ENCODE measurements around the gene KCNE4.
A peak's percentile ranks its signal among the peaks of the same experiment; 100 is the strongest.

Gene KCNE4

DNA sequence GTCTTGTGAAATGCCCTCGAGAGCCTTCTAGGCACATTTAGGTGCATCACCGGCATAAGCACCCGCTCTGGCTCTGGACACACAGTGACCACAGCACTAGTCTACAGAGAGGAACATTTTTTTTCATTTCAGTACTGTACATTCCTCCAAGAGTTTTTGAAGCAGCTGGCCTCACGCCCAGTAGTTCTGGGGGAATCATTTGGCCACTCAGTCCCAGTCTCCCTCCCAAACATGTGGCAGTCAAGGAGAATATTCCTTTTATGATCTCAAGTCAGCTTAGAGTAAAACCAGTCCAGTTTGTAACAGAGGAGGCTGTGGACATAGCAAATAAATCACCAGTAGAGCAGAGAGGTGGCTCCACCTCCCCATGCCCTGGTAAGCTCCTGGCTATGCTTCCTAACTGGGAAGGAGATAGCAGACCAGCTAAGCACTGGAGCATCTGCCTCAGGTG is 48.1 kb downstream of the KCNE4 start:
- H3K27me3 ChIP-seq (ENCODE audit: control insufficient read depth, low read length) = 0 out of 2 replicates have a peak, but pooled peaks cover 3% of the 10 kb centered on the region
- H3K79me2 ChIP-seq (ENCODE audit: control insufficient read depth, low read length) = no peaks in the 10 kb centered on the region
- no peak overlapping the region for H3K27ac ChIP-seq (ENCODE audit: low read depth, low read length)
- H3K36me3 ChIP-seq (ENCODE audit: control insufficient read depth, low read length) = no peaks in the 10 kb centered on the region
- H3K4me3 ChIP-seq (ENCODE audit: low read length) = no peak overlapping the region
- peaks cover 2% of the 10 kb centered on the region; the same call in 1 of the 2 replicates for H3K4me1 ChIP-seq (ENCODE audit: control insufficient read depth, low read length)
- H4K20me1 ChIP-seq (ENCODE audit: control insufficient read depth, insufficient read depth, low read depth, low read length) = no peaks in the 10 kb centered on the region
- H3K9me3 ChIP-seq (ENCODE audit: control insufficient read depth, insufficient read depth, low read length) = no peaks in the 10 kb centered on the region
- H3K9me2 ChIP-seq (replicated peaks; ENCODE audit: control insufficient read depth, low read length) = no peaks in the 10 kb centered on the region
- no peaks in the 10 kb centered on the region for H3F3A ChIP-seq (ENCODE audit: control insufficient read depth, insufficient read depth)
- H3K4me2 ChIP-seq (ENCODE audit: low read length) = no peak overlapping the region
- no peak for TF ChIP-seq EZH2phosphoT487 (IDR thresholded peaks at IDR 0.05; ENCODE audit: borderline replicate concordance, low read length)
- TF ChIP-seq, protein P1, sequence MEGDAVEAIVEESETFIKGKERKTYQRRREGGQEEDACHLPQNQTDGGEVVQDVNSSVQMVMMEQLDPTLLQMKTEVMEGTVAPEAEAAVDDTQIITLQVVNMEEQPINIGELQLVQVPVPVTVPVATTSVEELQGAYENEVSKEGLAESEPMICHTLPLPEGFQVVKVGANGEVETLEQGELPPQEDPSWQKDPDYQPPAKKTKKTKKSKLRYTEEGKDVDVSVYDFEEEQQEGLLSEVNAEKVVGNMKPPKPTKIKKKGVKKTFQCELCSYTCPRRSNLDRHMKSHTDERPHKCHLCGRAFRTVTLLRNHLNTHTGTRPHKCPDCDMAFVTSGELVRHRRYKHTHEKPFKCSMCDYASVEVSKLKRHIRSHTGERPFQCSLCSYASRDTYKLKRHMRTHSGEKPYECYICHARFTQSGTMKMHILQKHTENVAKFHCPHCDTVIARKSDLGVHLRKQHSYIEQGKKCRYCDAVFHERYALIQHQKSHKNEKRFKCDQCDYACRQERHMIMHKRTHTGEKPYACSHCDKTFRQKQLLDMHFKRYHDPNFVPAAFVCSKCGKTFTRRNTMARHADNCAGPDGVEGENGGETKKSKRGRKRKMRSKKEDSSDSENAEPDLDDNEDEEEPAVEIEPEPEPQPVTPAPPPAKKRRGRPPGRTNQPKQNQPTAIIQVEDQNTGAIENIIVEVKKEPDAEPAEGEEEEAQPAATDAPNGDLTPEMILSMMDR (IDR thresholded peaks at IDR 0.05; ENCODE audit: low read depth, low read length, poor library complexity, severe bottlenecking) = no peak

DNA sequence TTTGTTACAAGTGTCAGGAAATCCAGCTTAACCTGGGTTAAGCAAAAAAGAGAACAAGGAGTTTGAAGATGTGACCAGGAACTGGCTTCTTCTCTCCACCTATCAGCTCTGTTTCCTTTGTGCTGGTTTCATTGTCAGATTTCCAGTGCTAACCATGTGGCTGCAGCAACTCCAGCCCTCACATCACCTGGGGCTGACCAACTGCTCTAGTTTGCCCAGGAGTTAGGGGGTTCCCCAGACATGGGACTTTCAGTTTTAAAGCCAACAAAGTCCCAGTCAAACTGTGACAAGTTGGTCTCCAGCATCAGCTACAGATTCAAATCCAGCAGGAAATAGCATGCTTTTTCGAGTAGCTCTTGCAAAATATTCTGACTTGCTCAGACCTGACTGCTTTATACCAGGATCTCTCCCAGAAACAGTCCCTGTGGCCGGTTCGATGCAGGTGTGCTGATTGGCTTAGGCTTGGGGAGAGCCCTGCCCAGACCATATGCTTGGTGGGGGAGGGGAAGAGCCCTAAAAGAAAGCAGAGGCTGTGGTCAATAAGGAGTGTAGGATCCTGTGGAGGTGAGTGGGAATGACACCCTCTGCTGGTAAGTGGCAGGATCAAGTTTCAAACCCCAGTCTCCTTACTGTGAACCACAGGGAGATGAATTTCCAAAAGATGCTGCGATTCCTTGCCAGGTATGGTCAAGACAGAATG is 49.5 kb downstream of the KCNE4 start:
- Histone ChIP-seq H3K4me1 (ENCODE audit: control insufficient read depth, low read length) (no peaks in the 10 kb centered on the region), H3K9me2 (replicated peaks; ENCODE audit: control insufficient read depth, low read length) (no peaks in the 10 kb centered on the region), H4K20me1 (ENCODE audit: control insufficient read depth, insufficient read depth, low read depth, low read length) (no peaks in the 10 kb centered on the region), H3K36me3 (ENCODE audit: control insufficient read depth, low read length) (no peaks in the 10 kb centered on the region), H3K27ac (ENCODE audit: low read depth, low read length) (no peak overlapping the region), H3F3A (ENCODE audit: control insufficient read depth, insufficient read depth) (no peaks in the 10 kb centered on the region), H3K9me3 (ENCODE audit: control insufficient read depth, insufficient read depth, low read length) (no peaks in the 10 kb centered on the region), H3K4me3 (ENCODE audit: low read length) (no peak overlapping the region), H3K4me2 (ENCODE audit: low read length) (no peak overlapping the region), H3K27me3 (ENCODE audit: control insufficient read depth, low read length) (0 out of 2 replicates have a peak, but pooled peaks cover 2% of the 10 kb centered on the region), H3K79me2 (ENCODE audit: control insufficient read depth, low read length) (no peaks in the 10 kb centered on the region)
- TF ChIP-seq, protein P1 (IDR thresholded peaks at IDR 0.05; ENCODE audit: low read depth, low read length, poor library complexity, severe bottlenecking) = peak; percentile 56
- TF ChIP-seq EZH2phosphoT487 (IDR thresholded peaks at IDR 0.05; ENCODE audit: borderline replicate concordance, low read length) = no peak

DNA sequence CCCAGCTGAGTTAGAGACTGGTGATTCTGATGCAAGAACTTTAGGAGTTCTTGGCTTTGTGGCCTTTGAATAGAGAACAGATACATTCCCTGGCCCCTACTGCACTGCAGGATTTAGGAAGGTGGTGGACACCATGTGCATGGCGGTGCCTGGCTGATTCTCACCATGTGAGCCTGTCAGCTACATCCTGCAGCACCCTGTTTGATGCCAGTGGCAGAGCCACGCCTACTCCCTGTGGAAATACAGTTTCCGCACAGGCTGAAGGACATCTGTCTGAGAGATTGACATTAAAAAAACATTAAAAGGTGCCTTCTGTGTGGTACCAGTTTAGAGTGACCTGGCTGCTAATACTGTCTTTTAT is 50.0 kb downstream of the KCNE4 start:
- Histone ChIP-seq H3K27me3 (ENCODE audit: control insufficient read depth, low read length) (no peaks in the 10 kb centered on the region), H4K20me1 (ENCODE audit: control insufficient read depth, insufficient read depth, low read depth, low read length) (no peaks in the 10 kb centered on the region), H3K4me1 (ENCODE audit: control insufficient read depth, low read length) (no peaks in the 10 kb centered on the region), H3K9me3 (ENCODE audit: control insufficient read depth, insufficient read depth, low read length) (no peaks in the 10 kb centered on the region), H3F3A (ENCODE audit: control insufficient read depth, insufficient read depth) (no peaks in the 10 kb centered on the region), H3K9me2 (replicated peaks; ENCODE audit: control insufficient read depth, low read length) (no peaks in the 10 kb centered on the region), H3K36me3 (ENCODE audit: control insufficient read depth, low read length) (no peaks in the 10 kb centered on the region), H3K79me2 (ENCODE audit: control insufficient read depth, low read length) (no peaks in the 10 kb centered on the region), H3K4me2 (ENCODE audit: low read length) (no peak overlapping the region), H3K27ac (ENCODE audit: low read depth, low read length) (no peak overlapping the region), H3K4me3 (ENCODE audit: low read length) (no peak overlapping the region)
- TF ChIP-seq, protein P1 (IDR thresholded peaks at IDR 0.05; ENCODE audit: low read depth, low read length, poor library complexity, severe bottlenecking) = no peak
- no peak for TF ChIP-seq EZH2phosphoT487 (IDR thresholded peaks at IDR 0.05; ENCODE audit: borderline replicate concordance, low read length)
